AG20443 (cell line): ENCODE data around the gene TAF3.
"Not testable (repeated sequence)": the region's sequence is repeated elsewhere in the genome, so short reads cannot be mapped to it uniquely, and the experiment has no call there.

ENCODE experiments used
- DNase-seq: peaks from one replicate; pipeline ENCODE4 v3.0.0; 2012; ENCODE audit warnings: low spot score, mixed read lengths

TAF3 gene

GRCh38 chr10:7818295-7819120, at the start of gene TAF3:
TSS of gene TAF3 (plus strand) at chr10:7818505. CDS start at chr10:7818710, 205 bp downstream.
- DNase-seq = peak; percentile 97

- DNase-seq = no peak
Observed at GRCh38 chr10:7773845-7774801, 44.2 kb upstream of the TAF3 start.

GRCh38 chr10:7776777-7777176, 41.5 kb upstream of the TAF3 start:
- no peak for DNase-seq

GRCh38 chr10:7782194-7782593, 36.1 kb upstream of the TAF3 start:
- not testable (repeated sequence) for DNase-seq

GRCh38 chr10:7786430-7786829, 31.9 kb upstream of the TAF3 start:
- DNase-seq = no peak

- DNase-seq = peak; percentile 47
Observed at GRCh38 chr10:7787150-7787856, 31.0 kb upstream of the TAF3 start.

- peak; percentile 99 for DNase-seq
Observed at GRCh38 chr10:7787857-7788638, 30.3 kb upstream of the TAF3 start, which contains the start of the genes ATP5F1C and KIN. TSS of gene ATP5F1C (plus strand) at chr10:7788177. CDS start at chr10:7788208, 31 bp downstream. TSS of gene KIN (minus strand) at chr10:7787993. CDS start at chr10:7787933, 60 bp downstream.

- DNase-seq = no peak
Observed at GRCh38 chr10:7788639-7789286, 29.5 kb upstream of the TAF3 start.

- no peak for DNase-seq
Observed at GRCh38 chr10:7789390-7789789, 28.9 kb upstream of the TAF3 start.

GRCh38 chr10:7792541-7792940, 25.8 kb upstream of the TAF3 start:
- no peak for DNase-seq

- no peak for DNase-seq
Observed at GRCh38 chr10:7794251-7795026, 23.9 kb upstream of the TAF3 start.

- DNase-seq = no peak
Observed at GRCh38 chr10:7795605-7796004, 22.7 kb upstream of the TAF3 start.

- peak; percentile 90 for DNase-seq
Observed at GRCh38 chr10:7797582-7797981, 20.7 kb upstream of the TAF3 start.

- no peak for DNase-seq
Observed at GRCh38 chr10:7802606-7803005, 15.7 kb upstream of the TAF3 start.

GRCh38 chr10:7804216-7804615, 14.1 kb upstream of the TAF3 start:
- DNase-seq = no peak

GRCh38 chr10:7804741-7805140, 13.6 kb upstream of the TAF3 start:
- DNase-seq = no peak

- no peak for DNase-seq
Observed at GRCh38 chr10:7808686-7809267, 9.5 kb upstream of the TAF3 start.

GRCh38 chr10:7810443-7810842, 7.9 kb upstream of the TAF3 start:
- no peak for DNase-seq

GRCh38 chr10:7811000-7811399, 7.3 kb upstream of the TAF3 start:
- DNase-seq = no peak
